ENCODE data around the gene MARF1. TPM values are rescaled to one million over a fixed set of nuclear protein-coding genes. Genes with fewer than 3 reads are reported as not detected.

Gene MARF1
- total and polyA plus RNA-seq, 4 donors = 7.0 to 19.8 (median 12.6) TPM

GRCh38 chr16:15635926-15636325, 7.0 kb downstream of the MARF1 start:
- H3K27ac ChIP-seq (ENCODE audit: low read depth in 1 of 2, low read length in 2 of 2) = no peak overlapping the region
- no peaks in the 10 kb centered on the region for H3K9me3 ChIP-seq (ENCODE audit: control insufficient read depth in 4 of 4, low read length in 3 of 4)
- H3K27me3 ChIP-seq (ENCODE audit: control insufficient read depth in 4 of 4, insufficient read depth in 4 of 4, low read length in 3 of 4) = no peaks in the 10 kb centered on the region
- no peak overlapping the region for H3K4me3 ChIP-seq (ENCODE audit: low read depth in 1 of 3, low read length in 3 of 3)
- no peak for DNase-seq (ENCODE audit: low spot score)
- H3K4me1 ChIP-seq (ENCODE audit: control insufficient read depth in 4 of 4, insufficient read depth in 4 of 4, low read length in 3 of 4) = peaks cover 0 to 8% (median 4%) of the 10 kb centered on the region in 4 donors
- H3K36me3 ChIP-seq (ENCODE audit: control insufficient read depth in 4 of 4, insufficient read depth in 3 of 4, low read depth in 1 of 4, low read length in 3 of 4) = peaks cover 12 to 63% (median 53%) of the 10 kb centered on the region in 4 donors
- no peak for TF ChIP-seq HNF4A (conservative IDR thresholded peaks at IDR 0.05)
- TF ChIP-seq HNF4G (IDR thresholded peaks at IDR 0.05) = no peak
- TF ChIP-seq, protein P1, sequence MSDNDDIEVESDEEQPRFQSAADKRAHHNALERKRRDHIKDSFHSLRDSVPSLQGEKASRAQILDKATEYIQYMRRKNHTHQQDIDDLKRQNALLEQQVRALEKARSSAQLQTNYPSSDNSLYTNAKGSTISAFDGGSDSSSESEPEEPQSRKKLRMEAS (IDR thresholded peaks at IDR 0.05) = no peak
- TF ChIP-seq EGR1 (IDR thresholded peaks at IDR 0.05; ENCODE audit: low read depth in 2 of 2) = no peak
- no peak for TF ChIP-seq JUND (IDR thresholded peaks at IDR 0.05)
- no peak for TF ChIP-seq RXRA (IDR thresholded peaks at IDR 0.05)
- TF ChIP-seq, protein P2, sequence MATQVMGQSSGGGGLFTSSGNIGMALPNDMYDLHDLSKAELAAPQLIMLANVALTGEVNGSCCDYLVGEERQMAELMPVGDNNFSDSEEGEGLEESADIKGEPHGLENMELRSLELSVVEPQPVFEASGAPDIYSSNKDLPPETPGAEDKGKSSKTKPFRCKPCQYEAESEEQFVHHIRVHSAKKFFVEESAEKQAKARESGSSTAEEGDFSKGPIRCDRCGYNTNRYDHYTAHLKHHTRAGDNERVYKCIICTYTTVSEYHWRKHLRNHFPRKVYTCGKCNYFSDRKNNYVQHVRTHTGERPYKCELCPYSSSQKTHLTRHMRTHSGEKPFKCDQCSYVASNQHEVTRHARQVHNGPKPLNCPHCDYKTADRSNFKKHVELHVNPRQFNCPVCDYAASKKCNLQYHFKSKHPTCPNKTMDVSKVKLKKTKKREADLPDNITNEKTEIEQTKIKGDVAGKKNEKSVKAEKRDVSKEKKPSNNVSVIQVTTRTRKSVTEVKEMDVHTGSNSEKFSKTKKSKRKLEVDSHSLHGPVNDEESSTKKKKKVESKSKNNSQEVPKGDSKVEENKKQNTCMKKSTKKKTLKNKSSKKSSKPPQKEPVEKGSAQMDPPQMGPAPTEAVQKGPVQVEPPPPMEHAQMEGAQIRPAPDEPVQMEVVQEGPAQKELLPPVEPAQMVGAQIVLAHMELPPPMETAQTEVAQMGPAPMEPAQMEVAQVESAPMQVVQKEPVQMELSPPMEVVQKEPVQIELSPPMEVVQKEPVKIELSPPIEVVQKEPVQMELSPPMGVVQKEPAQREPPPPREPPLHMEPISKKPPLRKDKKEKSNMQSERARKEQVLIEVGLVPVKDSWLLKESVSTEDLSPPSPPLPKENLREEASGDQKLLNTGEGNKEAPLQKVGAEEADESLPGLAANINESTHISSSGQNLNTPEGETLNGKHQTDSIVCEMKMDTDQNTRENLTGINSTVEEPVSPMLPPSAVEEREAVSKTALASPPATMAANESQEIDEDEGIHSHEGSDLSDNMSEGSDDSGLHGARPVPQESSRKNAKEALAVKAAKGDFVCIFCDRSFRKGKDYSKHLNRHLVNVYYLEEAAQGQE (IDR thresholded peaks at IDR 0.05) = no peak
- TF ChIP-seq FOXA1 (IDR thresholded peaks at IDR 0.05) = no peak
- no peak for TF ChIP-seq FOXA2 (IDR thresholded peaks at IDR 0.05)
- TF ChIP-seq GABPA (IDR thresholded peaks at IDR 0.05 in 1 of 2, conservative IDR thresholded peaks at IDR 0.05 in 1 of 2) = no peak
- WGBS = 93% methylated on average over 9 of the region's 9 CpGs
- H3K9ac ChIP-seq (ENCODE audit: low read depth in 1 of 2, low read length in 2 of 2) = no peak overlapping the region

GRCh38 chr16:15631730-15632409, 11.1 kb downstream of the MARF1 start:
- WGBS = 98% methylated on average over 2 of the region's 2 CpGs
- no peak overlapping the region for H3K9ac ChIP-seq (ENCODE audit: low read depth in 1 of 2, low read length in 2 of 2)
- H3K4me3 ChIP-seq (ENCODE audit: low read depth in 1 of 3, low read length in 3 of 3) = no peak overlapping the region
- H3K4me1 ChIP-seq (ENCODE audit: control insufficient read depth in 4 of 4, insufficient read depth in 4 of 4, low read length in 3 of 4) = peaks cover 0 to 8% (median 7%) of the 10 kb centered on the region in 4 donors
- H3K27ac ChIP-seq (ENCODE audit: low read depth in 1 of 2, low read length in 2 of 2) = no peak overlapping the region
- no peak for TF ChIP-seq ZBTB33 (IDR thresholded peaks at IDR 0.05)
- no peak for TF ChIP-seq FOXA2 (IDR thresholded peaks at IDR 0.05)
- TF ChIP-seq SP1 (IDR thresholded peaks at IDR 0.05) = no peak
- no peak for TF ChIP-seq YY1 (IDR thresholded peaks at IDR 0.05)
- TF ChIP-seq GABPA (IDR thresholded peaks at IDR 0.05 in 1 of 2, conservative IDR thresholded peaks at IDR 0.05 in 1 of 2) = no peak
- TF ChIP-seq, protein P2 (IDR thresholded peaks at IDR 0.05) = no peak
- TF ChIP-seq NR2F2 (IDR thresholded peaks at IDR 0.05) = no peak
- TF ChIP-seq RAD21 (IDR thresholded peaks at IDR 0.05) = no peak
- no peak for TF ChIP-seq ATF3 (IDR thresholded peaks at IDR 0.05)
- no peak for TF ChIP-seq JUND (IDR thresholded peaks at IDR 0.05)
- TF ChIP-seq, protein P3, sequence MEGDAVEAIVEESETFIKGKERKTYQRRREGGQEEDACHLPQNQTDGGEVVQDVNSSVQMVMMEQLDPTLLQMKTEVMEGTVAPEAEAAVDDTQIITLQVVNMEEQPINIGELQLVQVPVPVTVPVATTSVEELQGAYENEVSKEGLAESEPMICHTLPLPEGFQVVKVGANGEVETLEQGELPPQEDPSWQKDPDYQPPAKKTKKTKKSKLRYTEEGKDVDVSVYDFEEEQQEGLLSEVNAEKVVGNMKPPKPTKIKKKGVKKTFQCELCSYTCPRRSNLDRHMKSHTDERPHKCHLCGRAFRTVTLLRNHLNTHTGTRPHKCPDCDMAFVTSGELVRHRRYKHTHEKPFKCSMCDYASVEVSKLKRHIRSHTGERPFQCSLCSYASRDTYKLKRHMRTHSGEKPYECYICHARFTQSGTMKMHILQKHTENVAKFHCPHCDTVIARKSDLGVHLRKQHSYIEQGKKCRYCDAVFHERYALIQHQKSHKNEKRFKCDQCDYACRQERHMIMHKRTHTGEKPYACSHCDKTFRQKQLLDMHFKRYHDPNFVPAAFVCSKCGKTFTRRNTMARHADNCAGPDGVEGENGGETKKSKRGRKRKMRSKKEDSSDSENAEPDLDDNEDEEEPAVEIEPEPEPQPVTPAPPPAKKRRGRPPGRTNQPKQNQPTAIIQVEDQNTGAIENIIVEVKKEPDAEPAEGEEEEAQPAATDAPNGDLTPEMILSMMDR (IDR thresholded peaks at IDR 0.05; ENCODE audit: low read depth, low read length, missing input control) = no peak
- TF ChIP-seq RXRA (IDR thresholded peaks at IDR 0.05) = no peak
- no peak for TF ChIP-seq EGR1 (IDR thresholded peaks at IDR 0.05; ENCODE audit: low read depth in 2 of 2)
- TF ChIP-seq HNF4G (IDR thresholded peaks at IDR 0.05) = no peak
- no peak for TF ChIP-seq HNF4A (conservative IDR thresholded peaks at IDR 0.05)
- TF ChIP-seq, protein P1 (IDR thresholded peaks at IDR 0.05) = no peak
- TF ChIP-seq FOXA1 (IDR thresholded peaks at IDR 0.05) = no peak
- TF ChIP-seq TAF1 (conservative IDR thresholded peaks at IDR 0.05) = no peak
- DNase-seq (ENCODE audit: low spot score) = no peak
- no peaks in the 10 kb centered on the region for H3K9me3 ChIP-seq (ENCODE audit: control insufficient read depth in 4 of 4, low read length in 3 of 4)
- H3K27me3 ChIP-seq (ENCODE audit: control insufficient read depth in 4 of 4, insufficient read depth in 4 of 4, low read length in 3 of 4) = no peaks in the 10 kb centered on the region
- H3K36me3 ChIP-seq (ENCODE audit: control insufficient read depth in 4 of 4, insufficient read depth in 3 of 4, low read depth in 1 of 4, low read length in 3 of 4) = peaks cover 7 to 52% (median 45%) of the 10 kb centered on the region in 4 donors
